D721Med (cell line): ENCODE data around the gene PNPO.
"Not testable (repeated sequence)": the region's sequence is repeated elsewhere in the genome, so short reads cannot be mapped to it uniquely, and the experiment has no call there.

ENCODE experiments used
- DNase-seq: peaks from one replicate; pipeline ENCODE4 v3.0.0; 2011; ENCODE audit warnings: low spot score; ENCODE audit not compliant: insufficient read length
- FAIRE-seq: peaks from 2 replicates; lab custom pipeline; 2011; peaks lifted over from hg19 to GRCh38; lab: Jason Lieb, UNC
- TF ChIP-seq, protein P1 (sequence below): IDR thresholded peaks from 2 replicates; pipeline ENCODE4 v1.5.1; 2012; ENCODE audit warnings: mild to moderate bottlenecking, control low read depth; ENCODE audit not compliant: insufficient read depth; ENCODE audit errors: missing control alignments

Gene PNPO

DNA sequence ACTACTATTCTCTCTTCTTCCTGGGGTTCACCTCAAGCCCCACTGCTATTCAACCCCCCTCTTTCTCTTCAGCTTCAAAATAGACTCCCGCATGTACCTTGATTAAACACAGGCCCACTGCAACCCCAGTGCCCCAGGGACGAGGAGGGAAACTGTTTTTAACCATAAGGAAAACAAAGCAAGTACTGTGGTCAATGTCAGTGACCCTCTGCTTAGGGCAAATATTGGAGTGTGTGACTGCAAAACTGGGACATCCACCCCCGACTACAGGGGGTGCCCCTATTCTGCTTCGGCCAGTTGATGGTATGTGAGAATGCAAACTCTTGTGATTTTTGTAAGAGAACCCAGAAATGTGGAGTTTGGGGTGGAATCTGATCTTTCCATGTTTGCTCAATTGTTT, 9.5 kb upstream of the PNPO start:
- TF ChIP-seq, protein P1, sequence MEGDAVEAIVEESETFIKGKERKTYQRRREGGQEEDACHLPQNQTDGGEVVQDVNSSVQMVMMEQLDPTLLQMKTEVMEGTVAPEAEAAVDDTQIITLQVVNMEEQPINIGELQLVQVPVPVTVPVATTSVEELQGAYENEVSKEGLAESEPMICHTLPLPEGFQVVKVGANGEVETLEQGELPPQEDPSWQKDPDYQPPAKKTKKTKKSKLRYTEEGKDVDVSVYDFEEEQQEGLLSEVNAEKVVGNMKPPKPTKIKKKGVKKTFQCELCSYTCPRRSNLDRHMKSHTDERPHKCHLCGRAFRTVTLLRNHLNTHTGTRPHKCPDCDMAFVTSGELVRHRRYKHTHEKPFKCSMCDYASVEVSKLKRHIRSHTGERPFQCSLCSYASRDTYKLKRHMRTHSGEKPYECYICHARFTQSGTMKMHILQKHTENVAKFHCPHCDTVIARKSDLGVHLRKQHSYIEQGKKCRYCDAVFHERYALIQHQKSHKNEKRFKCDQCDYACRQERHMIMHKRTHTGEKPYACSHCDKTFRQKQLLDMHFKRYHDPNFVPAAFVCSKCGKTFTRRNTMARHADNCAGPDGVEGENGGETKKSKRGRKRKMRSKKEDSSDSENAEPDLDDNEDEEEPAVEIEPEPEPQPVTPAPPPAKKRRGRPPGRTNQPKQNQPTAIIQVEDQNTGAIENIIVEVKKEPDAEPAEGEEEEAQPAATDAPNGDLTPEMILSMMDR = no peak
- no peak for DNase-seq
- no peak for FAIRE-seq

DNA sequence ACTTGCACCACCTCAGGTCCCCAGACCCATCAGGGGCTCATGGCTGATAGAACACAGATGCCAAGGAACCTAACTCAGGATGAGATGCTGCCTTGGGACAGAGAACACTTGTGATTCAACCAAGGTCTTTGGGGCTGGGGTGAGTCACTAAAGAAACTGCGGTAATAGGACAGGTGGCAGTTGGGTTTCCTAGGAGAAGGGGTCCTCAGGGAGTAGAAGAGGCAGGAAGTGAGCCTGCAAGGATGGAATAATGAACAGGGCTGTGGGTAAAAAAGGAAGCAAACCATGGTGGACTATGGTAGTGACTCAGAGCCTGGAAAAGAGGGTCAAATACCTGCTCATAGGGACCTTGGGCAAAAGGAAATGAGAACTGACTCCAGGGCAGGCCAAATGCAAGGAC, 6.5 kb upstream of the PNPO start:
- no peak for FAIRE-seq
- TF ChIP-seq, protein P1 = no peak
- DNase-seq = no peak

DNA sequence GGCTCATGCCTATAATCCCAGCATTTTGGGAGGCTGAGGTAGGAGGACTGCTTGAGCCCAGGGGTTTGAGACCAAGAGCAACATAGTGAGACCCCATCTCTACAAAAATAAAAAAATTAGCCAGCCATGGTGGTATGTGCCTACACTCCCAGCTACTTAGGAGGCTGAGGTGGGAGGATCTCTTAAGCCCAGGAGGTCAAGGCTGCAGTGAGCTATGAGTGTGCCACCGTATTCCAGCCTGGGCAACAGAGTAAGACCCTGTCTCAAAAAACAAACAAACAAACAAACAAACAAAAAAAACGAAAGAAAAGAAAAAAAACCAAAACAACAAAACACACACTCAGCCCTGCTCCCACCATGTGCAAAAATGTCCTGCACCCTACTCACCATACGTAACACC, 5.9 kb upstream of the PNPO start:
- FAIRE-seq, DNase-seq: not testable (repeated sequence)

DNA sequence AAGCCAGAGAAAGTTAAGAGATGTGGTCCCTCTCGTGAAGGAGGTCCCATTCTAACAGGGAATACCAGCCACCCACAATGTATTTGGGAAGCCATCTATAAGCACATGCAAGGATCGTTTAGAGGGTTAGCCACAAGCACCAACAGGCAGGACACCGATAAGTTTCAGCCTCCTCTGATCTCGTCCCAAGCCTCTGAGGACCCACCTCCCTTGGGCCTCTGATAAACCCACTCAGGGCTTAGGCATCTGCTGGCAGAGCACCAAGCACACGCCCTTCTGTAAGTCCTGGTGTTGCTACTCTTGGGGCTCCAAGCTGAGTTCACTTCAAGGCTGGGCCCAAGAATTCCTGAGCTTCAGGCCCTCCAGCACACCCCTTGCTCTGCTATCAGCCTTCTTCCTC, 5.4 kb upstream of the PNPO start:
- DNase-seq = no peak
- TF ChIP-seq, protein P1 = no peak
- FAIRE-seq = no peak

DNA sequence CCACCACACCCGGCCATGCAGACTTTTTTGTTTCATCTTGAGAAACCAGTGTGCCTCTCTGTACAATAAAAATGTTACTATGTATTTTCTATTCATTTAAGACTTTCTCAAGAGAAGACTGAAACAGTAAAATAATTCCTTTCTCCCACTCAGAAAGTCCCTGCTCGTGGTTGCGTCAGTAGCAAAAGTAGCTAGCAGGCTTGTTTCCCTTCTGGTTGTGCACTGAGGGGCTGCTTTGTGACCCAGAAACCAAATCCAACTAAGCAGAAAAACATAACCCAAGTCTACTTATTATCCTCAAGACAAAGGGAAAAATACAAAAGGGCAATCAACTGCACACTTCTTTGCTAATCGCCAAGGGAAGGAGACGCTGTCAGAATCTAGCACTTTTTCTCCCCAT, 3.4 kb upstream of the PNPO start:
- TF ChIP-seq, protein P1 = no peak
- DNase-seq = no peak
- no peak for FAIRE-seq

DNA sequence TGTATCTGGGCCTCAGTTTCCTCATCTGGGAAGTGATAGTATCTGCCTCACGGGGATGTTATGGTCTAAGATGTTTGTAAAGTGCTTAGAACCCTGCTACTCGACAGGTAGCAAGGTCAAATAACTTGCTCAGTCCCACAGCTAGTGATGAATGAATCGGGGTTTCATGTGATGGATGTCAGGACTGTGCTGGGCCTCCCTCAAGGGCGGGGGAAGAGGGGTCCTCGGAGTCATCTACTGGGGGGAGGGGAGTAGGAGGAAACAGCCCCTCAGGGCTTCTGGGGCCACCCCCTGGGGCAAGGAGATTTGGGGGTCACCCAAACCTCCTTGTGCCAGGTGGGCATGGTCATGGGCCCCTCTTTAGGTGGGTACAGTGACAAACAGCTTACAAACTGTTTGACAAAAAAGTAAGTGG, 732 bp downstream of the PNPO start:
- TF ChIP-seq, protein P1 = no peak
- DNase-seq (no peak), FAIRE-seq (no peak)

DNA sequence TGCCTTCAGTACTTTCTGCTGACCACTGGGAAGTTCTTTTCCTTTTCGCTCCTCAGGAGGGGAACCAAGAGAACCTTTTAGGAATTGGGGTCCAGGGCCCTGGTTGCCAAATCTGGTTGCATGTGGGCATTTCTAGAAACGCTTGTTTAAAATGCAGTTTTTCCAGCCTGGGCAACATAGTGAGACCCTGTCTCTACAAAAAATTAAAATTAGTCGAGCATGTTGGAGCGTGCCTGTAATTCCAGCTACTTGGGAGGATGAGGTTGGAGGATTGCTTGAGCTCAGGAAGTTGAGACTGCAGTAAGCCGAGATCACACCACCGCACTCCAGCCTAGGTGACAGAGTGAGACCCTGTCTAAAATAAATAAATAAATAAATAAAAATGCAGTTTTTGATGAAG, 1.2 kb downstream of the PNPO start:
- DNase-seq = no peak
- TF ChIP-seq, protein P1 = no peak
- no peak for FAIRE-seq

DNA sequence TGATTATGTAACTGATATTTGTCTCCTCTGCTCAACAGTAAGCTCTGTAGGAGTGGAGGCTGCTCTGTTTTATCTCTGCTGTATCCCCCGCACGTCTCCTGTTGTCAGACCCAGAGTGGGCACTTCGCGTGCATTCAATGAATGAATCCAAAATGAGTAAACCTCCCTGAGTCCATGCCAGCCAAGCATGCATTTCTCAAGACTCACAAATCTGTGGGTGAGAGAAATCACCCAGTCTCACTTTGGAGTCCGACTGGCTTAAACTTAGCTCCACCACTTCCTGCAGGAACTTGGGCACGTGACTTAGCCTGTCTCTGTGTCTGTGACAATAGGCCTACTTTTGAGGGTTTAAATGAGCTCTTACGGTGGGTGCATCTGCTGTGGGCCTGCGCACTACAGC, 3.7 kb downstream of the PNPO start:
- no peak for DNase-seq
- TF ChIP-seq, protein P1 = no peak
- FAIRE-seq = no peak
